Measurements from ENCODE around the gene NOC4L.

The NOC4L gene

GRCh38 chr12:132162508-132163031, 18.3 kb downstream of the NOC4L start:
- in situ Hi-C loops (cut with HindIII; ENCODE audit: low pct_ligation_motif_present, low pct_unique_long_range_greater_than_20kb, low sequenced_read_pairs), result no loop called here
- peak; percentile 51 for DNase-seq

- in situ Hi-C loops (cut with HindIII; ENCODE audit: low pct_ligation_motif_present, low pct_unique_long_range_greater_than_20kb, low sequenced_read_pairs), result no loop called here
- no peak for DNase-seq
These were observed 19.0 kb downstream of the NOC4L start for GRCh38 chr12:132163041-132163910.

GRCh38 chr12:132163911-132164288, 19.6 kb downstream of the NOC4L start:
- DNase-seq, result peak; percentile 39
- in situ Hi-C loops (cut with HindIII; ENCODE audit: low pct_ligation_motif_present, low pct_unique_long_range_greater_than_20kb, low sequenced_read_pairs), result no loop called here

GRCh38 chr12:132164426-132164825, 20.2 kb downstream of the NOC4L start:
- DNase-seq, result no peak
- in situ Hi-C loops (cut with HindIII; ENCODE audit: low pct_ligation_motif_present, low pct_unique_long_range_greater_than_20kb, low sequenced_read_pairs), result no loop called here

- in situ Hi-C loops (cut with HindIII; ENCODE audit: low pct_ligation_motif_present, low pct_unique_long_range_greater_than_20kb, low sequenced_read_pairs), result no loop called here
- DNase-seq, result no peak
These were observed 21.3 kb downstream of the NOC4L start for GRCh38 chr12:132165584-132165983.

GRCh38 chr12:132166093-132166492, 21.8 kb downstream of the NOC4L start:
- in situ Hi-C loops (cut with HindIII; ENCODE audit: low pct_ligation_motif_present, low pct_unique_long_range_greater_than_20kb, low sequenced_read_pairs), result no loop called here
- no peak for DNase-seq

- in situ Hi-C loops (cut with HindIII; ENCODE audit: low pct_ligation_motif_present, low pct_unique_long_range_greater_than_20kb, low sequenced_read_pairs), result no loop called here
- DNase-seq, result no peak
These were observed 22.7 kb downstream of the NOC4L start for GRCh38 chr12:132166801-132167591.

GRCh38 chr12:132167611-132168310, 23.5 kb downstream of the NOC4L start:
- DNase-seq, result no peak
- in situ Hi-C loops (cut with HindIII; ENCODE audit: low pct_ligation_motif_present, low pct_unique_long_range_greater_than_20kb, low sequenced_read_pairs), result no loop called here

GRCh38 chr12:132168311-132169031, 24.2 kb downstream of the NOC4L start:
- in situ Hi-C loops (cut with HindIII; ENCODE audit: low pct_ligation_motif_present, low pct_unique_long_range_greater_than_20kb, low sequenced_read_pairs), result no loop called here
- DNase-seq, result no peak

- in situ Hi-C loops (cut with HindIII; ENCODE audit: low pct_ligation_motif_present, low pct_unique_long_range_greater_than_20kb, low sequenced_read_pairs), result no loop called here
- DNase-seq, result no peak
These were observed 25.1 kb downstream of the NOC4L start for GRCh38 chr12:132169376-132169775.

- in situ Hi-C loops (cut with HindIII; ENCODE audit: low pct_ligation_motif_present, low pct_unique_long_range_greater_than_20kb, low sequenced_read_pairs), result no loop called here
- DNase-seq, result no peak
These were observed 25.9 kb downstream of the NOC4L start for GRCh38 chr12:132170094-132170636.

GRCh38 chr12:132170637-132171292, 26.5 kb downstream of the NOC4L start:
- in situ Hi-C loops (cut with HindIII; ENCODE audit: low pct_ligation_motif_present, low pct_unique_long_range_greater_than_20kb, low sequenced_read_pairs), result no loop called here
- no peak for DNase-seq

GRCh38 chr12:132171293-132171967, 27.2 kb downstream of the NOC4L start:
- DNase-seq, result no peak
- in situ Hi-C loops (cut with HindIII; ENCODE audit: low pct_ligation_motif_present, low pct_unique_long_range_greater_than_20kb, low sequenced_read_pairs), result no loop called here

- in situ Hi-C loops (cut with HindIII; ENCODE audit: low pct_ligation_motif_present, low pct_unique_long_range_greater_than_20kb, low sequenced_read_pairs), result no loop called here
- DNase-seq, result no peak
These were observed 27.8 kb downstream of the NOC4L start for GRCh38 chr12:132171968-132172521.

- in situ Hi-C loops (cut with HindIII; ENCODE audit: low pct_ligation_motif_present, low pct_unique_long_range_greater_than_20kb, low sequenced_read_pairs), result no loop called here
These were observed 28.4 kb downstream of the NOC4L start for GRCh38 chr12:132172619-132173018.

GRCh38 chr12:132173135-132174014, 29.1 kb downstream of the NOC4L start:
- in situ Hi-C loops (cut with HindIII; ENCODE audit: low pct_ligation_motif_present, low pct_unique_long_range_greater_than_20kb, low sequenced_read_pairs), result no loop called here
- DNase-seq, result no peak

More at GRCh38 chr12:132172619-132173018, 28.4 kb downstream of the NOC4L start:
- no peak for DNase-seq

Data from ACHN (cell line).